K562 (cell line): ENCODE measurements around the gene C1orf74. TPM values are rescaled to one million over a fixed set of nuclear protein-coding genes. Genes with fewer than 3 reads are reported as not detected.
A peak's percentile ranks its signal among the peaks of the same experiment; 100 is the strongest.

Experiments
- CBX2 ChIP-seq: fragments of 200-600 bp; sonication (generic); IDR thresholded peaks from one replicate; pipeline ENCODE4 v1.6.1; 2012; ENCODE audit warnings: mild to moderate bottlenecking, low read length, inconsistent platforms; ENCODE audit not compliant: insufficient read depth, poor library complexity, severe bottlenecking
- CBX5 ChIP-seq: IDR thresholded peaks from 2 replicates; pipeline ENCODE4 v1.6.1; 2014; ENCODE audit warnings: low read depth, borderline replicate concordance
- CC2D1A ChIP-seq: fragments of 450-650 bp; IDR thresholded peaks from 2 replicates; pipeline ENCODE4 v1.6.1; 2017; ENCODE audit warnings: mild to moderate bottlenecking
- CTCF ChIP-seq, 3 experiments: IDR thresholded peaks in 2 of 3; conservative IDR thresholded peaks in 1 of 3; 2 replicates each; pipeline ENCODE4 v1.5.1; 2011 to 2012; ENCODE audit warnings: low read length in 3 of 3, mild to moderate bottlenecking in 3 of 3, control low read depth in 2 of 3, improper control_type of control experiment in 1 of 3, inconsistent platforms in 1 of 3, low read depth in 1 of 3, mixed read lengths in 1 of 3, moderate library complexity in 1 of 3; ENCODE audit not compliant: insufficient read depth in 2 of 3
- GABPA ChIP-seq: fragments of 200-800 bp; sonication (Bioruptor generic); conservative IDR thresholded peaks from 2 replicates; pipeline ENCODE4 v1.6.1; 2016; ENCODE audit warnings: low read depth, missing genetic modification characterization, missing compliant biosample characterization
- NR2C2 ChIP-seq, 2 experiments: fragments of 200-800 bp in 1 of 2; sonication (Bioruptor generic) in 1 of 2; sonication (generic) in 1 of 2; formaldehyde crosslinking in 1 of 2; IDR thresholded peaks; 2 replicates each; pipeline versions ENCODE4 v1.6.1 to v1.8.0; 2016 to 2022; ENCODE audit warnings: mild to moderate bottlenecking in 1 of 2, missing compliant biosample characterization in 1 of 2, missing genetic modification characterization in 1 of 2, missing genetic modification reagents in 1 of 2
- PREB ChIP-seq: sonication (generic); formaldehyde crosslinking; IDR thresholded peaks from 2 replicates; pipeline ENCODE4 v1.8.1; 2023; ENCODE audit warnings: mild to moderate bottlenecking, missing genetic modification reagents
- TCF7 ChIP-seq: sonication (generic); IDR thresholded peaks from 2 replicates; pipeline ENCODE4 v1.6.1; 2016; ENCODE audit warnings: antibody characterized with exemption, borderline replicate concordance
- TFAM ChIP-seq: fragments of 250-450 bp; sonication (Bioruptor Pico); conservative IDR thresholded peaks from 2 replicates; pipeline ENCODE4 v1.5.0; 2021; ENCODE audit warnings: mild to moderate bottlenecking, moderate library complexity
- ZBTB17 ChIP-seq: fragments of 450-650 bp; formaldehyde crosslinking; IDR thresholded peaks from 2 replicates; pipeline ENCODE4 v1.4.0; 2020; ENCODE audit warnings: mild to moderate bottlenecking
- ZBTB40 ChIP-seq, 2 experiments: fragments of 450-650 bp in 1 of 2; sonication (generic) in 1 of 2; formaldehyde crosslinking in 1 of 2; IDR thresholded peaks; 2 replicates each; pipeline versions ENCODE4 v1.7.1 to v1.9.0; 2016 to 2022; ENCODE audit warnings: inconsistent platforms in 1 of 2, mild to moderate bottlenecking in 1 of 2, missing genetic modification reagents in 1 of 2
- ZBTB8A ChIP-seq: fragments of 450-650 bp; IDR thresholded peaks from 2 replicates; pipeline ENCODE4 v1.6.1; 2018; ENCODE audit warnings: mild to moderate bottlenecking, moderate library complexity; ENCODE audit not compliant: partially characterized antibody
- ZNF384 ChIP-seq: IDR thresholded peaks from 2 replicates; pipeline ENCODE4 v1.6.1; 2012; ENCODE audit warnings: low read depth, low read length, improper control_type of control experiment
- polyA plus RNA-seq, 8 experiments: library from polyadenylated mRNA; depleted of rRNA in 4 of 8; stranded (reverse) in 5 of 8; unstranded in 3 of 8; fragments of >200 nt; fragmentation: Nextera tagmentation in 2 of 8; fragmentation: Illumina TruSeq in 1 of 8; extraction: Ambion mirVana in 2 of 8; extraction: Trizol in 1 of 8; gene quantifications; 2 replicates each; pipeline versions ENCODE4 v1.2.1 to v1.2.3, GENCODE V29; 2011 to 2014; ENCODE audit warnings: inconsistent platforms in 1 of 8, missing spikeins in 1 of 8
- total RNA-seq, 7 experiments: library from RNA; depleted of rRNA in 6 of 7; stranded (reverse); fragments of >200 nt in 6 of 7; fragmentation: Illumina TruSeq in 2 of 7; extraction: Trizol in 2 of 7; gene quantifications; 2 replicates each; pipeline versions ENCODE4 v1.2.1 to v1.2.3, GENCODE V29; 2011 to 2021; ENCODE audit warnings: low replicate concordance in 1 of 7
- TF ChIP-seq, protein P1 (sequence below): fragments of 250-450 bp; sonication (Bioruptor Pico); IDR thresholded peaks from 2 replicates; pipeline ENCODE4 v1.9.0; 2021; ENCODE audit warnings: mild to moderate bottlenecking

The C1orf74 gene
- total and polyA plus RNA-seq, 9 of the 15 experiments (the other 6 are each of a cell fraction or from before 2014, with no cell fraction given) = 4.0 to 7.6 (median 5.7) TPM

DNA sequence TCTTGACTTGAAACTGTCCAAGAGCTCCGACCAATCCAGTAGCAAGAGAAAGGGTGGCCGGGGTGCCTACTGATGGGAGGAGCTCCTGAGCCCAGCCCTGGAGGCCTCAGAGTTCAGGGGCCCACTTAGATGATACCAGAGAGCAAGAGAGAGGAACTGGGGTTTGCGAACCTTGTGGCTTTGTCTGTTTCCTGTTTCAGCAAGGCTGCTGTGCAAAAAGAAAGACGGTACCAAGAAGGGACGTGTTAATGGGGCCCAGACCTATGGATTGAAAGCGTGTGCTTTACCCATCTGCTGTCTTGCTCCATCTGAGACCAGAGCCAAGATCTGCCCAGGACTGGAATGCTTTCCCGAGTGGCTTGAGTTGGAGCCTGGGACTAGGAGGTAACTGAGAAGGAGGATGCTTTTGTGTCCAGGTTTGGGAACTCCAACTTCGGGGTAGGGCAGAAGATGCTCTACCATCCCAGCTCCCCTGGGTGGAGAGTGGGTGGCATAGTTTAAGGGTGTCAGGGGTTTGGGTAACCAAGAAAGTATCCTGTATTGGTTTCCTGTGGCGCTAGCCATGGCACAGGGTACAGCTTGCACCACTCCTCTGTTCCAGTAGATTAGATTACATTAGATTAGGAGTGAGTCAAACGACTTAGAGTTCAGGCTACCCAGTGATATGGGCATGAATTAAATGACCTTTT is 28.3 kb downstream of the C1orf74 start, which contains the start of gene TRAF3IP3 (continued):
- TF ChIP-seq ZBTB40 (IDR thresholded peaks at IDR 0.05) (no peak), ZBTB40 (CRISPR knock-in tag; IDR thresholded peaks at IDR 0.05) (no peak), PREB (CRISPR knock-in tag) (no peak), CBX2 (no peak), NR2C2 (CRISPR knock-in tag; IDR thresholded peaks at IDR 0.05) (no peak), NR2C2 (tag; IDR thresholded peaks at IDR 0.05) (peak; percentile 31; the same call in 1 of the 2 replicates), CBX5 (no peak), CC2D1A (no peak), TCF7 (no peak), CTCF (IDR thresholded peaks at IDR 0.05 in 2 of 3, conservative IDR thresholded peaks at IDR 0.05 in 1 of 3; ENCODE audit: insufficient read depth in 2 of 3, low read depth in 1 of 3, low read length in 3 of 3) (no peak), ZBTB17 (CRISPR knock-in tag) (peak; percentile 86), GABPA (tag) (peak; percentile 42), ZBTB8A (no peak), TFAM (CRISPR knock-in tag) (no peak), ZNF384 (no peak)
- TF ChIP-seq, protein P1, sequence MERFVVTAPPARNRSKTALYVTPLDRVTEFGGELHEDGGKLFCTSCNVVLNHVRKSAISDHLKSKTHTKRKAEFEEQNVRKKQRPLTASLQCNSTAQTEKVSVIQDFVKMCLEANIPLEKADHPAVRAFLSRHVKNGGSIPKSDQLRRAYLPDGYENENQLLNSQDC (CRISPR knock-in tag) = no peak
- TF ChIP-seq, all 486 proteins: peak for 4
